Iris pigment epithelial cell (primary cell): ENCODE data around the gene PMEL.
"Not testable (repeated sequence)": the region's sequence is repeated elsewhere in the genome, so short reads cannot be mapped to it uniquely, and the experiment has no call there.

Experiments
- DNase-seq: peaks from one replicate; pipeline ENCODE4 v3.0.0-alpha.2; 2011; ENCODE audit warnings: low read depth

PMEL gene

DNA sequence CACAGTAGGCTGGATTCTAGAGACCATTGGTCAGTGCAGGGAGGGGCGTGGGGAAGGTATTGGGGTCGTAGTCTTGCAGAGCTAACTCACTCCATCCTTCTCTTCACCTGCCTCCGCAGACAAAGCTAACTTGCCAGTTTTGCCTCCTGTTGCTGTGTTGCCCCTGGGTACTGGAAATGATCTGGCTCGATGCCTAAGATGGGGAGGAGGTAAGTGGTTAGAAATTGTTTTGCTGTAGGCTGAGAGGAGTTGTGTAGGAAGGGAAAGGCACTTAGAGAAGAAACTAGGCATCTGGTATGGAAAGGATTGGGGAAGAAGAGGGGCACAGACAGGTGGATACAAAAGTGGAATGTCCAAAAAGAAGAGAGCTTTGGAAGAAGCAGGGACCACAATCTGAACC lies 23.8 kb downstream of the PMEL start:
- DNase-seq, result no peak

- DNase-seq, result peak; percentile 86
These were observed 25.6 kb downstream of the PMEL start for GRCh38 chr12:55940065-55940732.

DNA sequence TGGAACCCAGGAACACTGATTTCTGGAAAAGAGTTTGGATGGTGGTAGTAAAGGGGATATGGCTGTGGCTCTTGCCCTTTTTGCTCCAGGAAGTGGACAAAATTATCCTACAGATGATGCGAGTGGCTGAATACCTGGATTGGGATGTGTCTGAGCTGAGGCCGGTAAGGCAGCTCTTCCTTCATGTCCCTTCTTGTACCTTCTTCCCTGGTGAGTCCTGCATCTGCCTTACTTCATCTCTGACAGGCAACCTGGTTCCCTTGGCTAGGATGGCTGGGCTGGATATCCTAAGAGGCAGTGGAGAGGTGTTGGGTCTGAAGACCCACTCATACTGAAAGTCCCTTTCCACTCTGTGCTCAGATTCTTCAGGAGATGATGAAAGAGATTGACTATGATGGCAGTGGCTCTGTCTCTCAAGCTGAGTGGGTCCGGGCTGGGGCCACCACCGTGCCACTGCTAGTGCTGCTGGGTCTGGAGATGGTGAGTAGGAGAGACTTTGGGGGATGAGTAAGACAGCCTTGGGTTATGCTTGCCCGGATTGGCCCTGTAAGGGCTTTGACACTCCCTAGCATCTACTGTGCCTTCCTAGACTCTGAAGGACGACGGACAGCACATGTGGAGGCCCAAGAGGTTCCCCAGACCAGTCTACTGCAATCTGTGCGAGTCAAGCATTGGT lies 26.9 kb downstream of the PMEL start:
- DNase-seq, result no peak

- no peak for DNase-seq
These were observed 27.9 kb downstream of the PMEL start for GRCh38 chr12:55937981-55938380.

GRCh38 chr12:55935738-55936151 lies 30.1 kb downstream of the PMEL start:
- no peak for DNase-seq

GRCh38 chr12:55934773-55935172 lies 31.1 kb downstream of the PMEL start:
- no peak for DNase-seq

DNA sequence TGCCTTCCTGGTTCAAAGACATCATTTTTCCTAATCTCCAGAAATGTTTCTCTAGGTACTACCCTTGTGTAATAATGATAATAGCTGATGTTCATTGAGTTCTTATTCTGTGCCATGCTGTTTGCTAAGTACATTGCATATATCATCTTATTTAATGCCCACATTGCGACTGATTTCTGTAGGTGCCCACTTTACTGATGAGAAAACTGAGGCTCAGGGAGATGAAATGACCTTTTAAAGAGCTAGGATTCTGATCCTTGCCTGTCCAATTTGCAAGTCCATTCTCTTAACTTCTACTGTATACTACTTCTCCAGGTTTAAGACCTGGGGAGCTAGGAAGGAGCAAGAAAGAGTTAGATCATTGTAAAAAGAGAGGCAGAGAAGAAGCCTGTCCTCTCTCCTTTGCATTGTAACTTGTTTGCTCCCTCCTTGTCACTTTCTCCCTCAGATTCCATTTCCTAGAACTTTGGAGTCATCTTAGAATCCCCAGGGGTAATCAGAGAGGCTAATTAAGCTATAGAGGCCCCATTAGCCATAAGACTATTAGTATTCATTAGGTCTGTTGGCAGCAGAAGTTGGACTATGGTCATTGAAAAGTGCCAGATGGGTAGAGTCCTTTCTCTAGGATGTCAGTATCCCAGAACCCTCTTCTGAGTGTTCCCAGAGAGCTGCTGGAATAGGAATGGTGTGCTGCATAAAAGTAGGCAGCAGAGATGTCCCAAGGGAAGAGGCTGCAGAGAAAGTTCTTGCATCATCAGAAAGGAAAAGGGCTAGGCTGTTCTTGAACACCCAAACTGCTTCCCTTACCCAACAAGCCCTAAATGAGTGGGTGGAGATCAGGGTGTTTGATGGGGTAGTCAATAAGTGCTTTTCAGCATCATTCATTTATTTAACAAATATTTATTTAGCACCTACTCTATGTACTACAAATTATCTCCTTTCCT lies 31.8 kb downstream of the PMEL start:
- DNase-seq, result no peak

- no peak for DNase-seq
These were observed 32.6 kb downstream of the PMEL start for GRCh38 chr12:55933169-55933798.

- DNase-seq, result no peak
These were observed 33.3 kb downstream of the PMEL start for GRCh38 chr12:55932551-55932910.

- DNase-seq, result no peak
These were observed 33.9 kb downstream of the PMEL start for GRCh38 chr12:55931780-55932550.

DNA sequence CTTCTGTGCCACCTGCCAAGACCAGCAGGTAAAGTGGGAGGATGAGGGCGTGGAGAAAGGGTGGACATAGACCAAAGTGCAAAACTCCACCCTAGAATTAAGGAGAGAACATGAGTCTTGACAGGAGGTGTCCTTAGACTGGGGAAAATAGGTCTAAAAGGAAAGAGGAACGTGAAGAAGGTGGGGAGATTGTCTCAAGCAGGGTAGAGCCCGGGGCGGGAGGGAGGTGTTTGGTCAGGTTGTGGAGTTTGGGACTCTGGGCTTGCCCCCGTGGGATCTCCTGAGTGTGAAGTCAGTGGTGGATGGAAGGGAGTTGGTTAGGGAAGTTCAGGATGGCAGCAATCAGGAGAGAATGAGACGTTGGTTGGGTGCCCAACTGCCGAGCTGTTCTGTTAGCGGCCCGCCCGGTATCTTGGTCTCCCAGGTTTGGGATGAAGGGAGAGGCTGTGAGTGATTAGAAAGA lies 34.5 kb downstream of the PMEL start:
- no peak for DNase-seq

DNA sequence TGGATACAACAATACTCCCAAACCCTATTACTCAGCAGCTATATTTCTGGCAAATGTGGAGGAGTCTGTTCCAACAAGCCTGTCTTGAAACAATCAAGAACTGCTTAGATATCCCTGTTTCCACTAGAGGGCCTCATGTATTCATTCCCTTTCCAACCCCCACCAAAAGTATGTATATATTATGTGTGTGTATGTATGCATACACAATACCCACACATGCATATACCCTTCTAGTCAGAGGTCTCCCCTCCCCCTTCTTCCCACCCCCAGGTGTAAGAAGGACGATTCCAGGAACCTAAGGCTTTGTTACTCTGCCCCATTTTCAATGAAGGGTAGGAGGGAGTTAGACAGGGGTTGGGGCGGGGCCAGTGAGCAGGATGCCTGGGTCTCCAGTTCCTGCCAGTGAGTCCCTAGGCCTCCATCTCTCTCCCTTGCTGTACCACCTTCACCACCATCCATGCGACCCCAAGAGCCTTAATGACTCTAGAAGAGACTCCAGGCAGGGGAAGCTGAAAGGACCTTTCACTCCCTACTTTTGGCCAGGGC lies 35.0 kb downstream of the PMEL start, which contains the start of gene DGKA:
Gene DGKA (plus strand): TSS at position 392 of the 546 bp plus-strand sequence. CDS start 5,342 bp downstream, outside the sequence.
- peak; percentile 81 for DNase-seq

- DNase-seq, result no peak
These were observed 36.5 kb downstream of the PMEL start for GRCh38 chr12:55929306-55929791.

GRCh38 chr12:55927588-55928502 lies 38.0 kb downstream of the PMEL start, which contains the start of gene PYM1:
TSS of gene PYM1 (minus strand) at chr12:55927894. CDS start at chr12:55927761, 133 bp downstream.
- DNase-seq, result peak; percentile 58

DNA sequence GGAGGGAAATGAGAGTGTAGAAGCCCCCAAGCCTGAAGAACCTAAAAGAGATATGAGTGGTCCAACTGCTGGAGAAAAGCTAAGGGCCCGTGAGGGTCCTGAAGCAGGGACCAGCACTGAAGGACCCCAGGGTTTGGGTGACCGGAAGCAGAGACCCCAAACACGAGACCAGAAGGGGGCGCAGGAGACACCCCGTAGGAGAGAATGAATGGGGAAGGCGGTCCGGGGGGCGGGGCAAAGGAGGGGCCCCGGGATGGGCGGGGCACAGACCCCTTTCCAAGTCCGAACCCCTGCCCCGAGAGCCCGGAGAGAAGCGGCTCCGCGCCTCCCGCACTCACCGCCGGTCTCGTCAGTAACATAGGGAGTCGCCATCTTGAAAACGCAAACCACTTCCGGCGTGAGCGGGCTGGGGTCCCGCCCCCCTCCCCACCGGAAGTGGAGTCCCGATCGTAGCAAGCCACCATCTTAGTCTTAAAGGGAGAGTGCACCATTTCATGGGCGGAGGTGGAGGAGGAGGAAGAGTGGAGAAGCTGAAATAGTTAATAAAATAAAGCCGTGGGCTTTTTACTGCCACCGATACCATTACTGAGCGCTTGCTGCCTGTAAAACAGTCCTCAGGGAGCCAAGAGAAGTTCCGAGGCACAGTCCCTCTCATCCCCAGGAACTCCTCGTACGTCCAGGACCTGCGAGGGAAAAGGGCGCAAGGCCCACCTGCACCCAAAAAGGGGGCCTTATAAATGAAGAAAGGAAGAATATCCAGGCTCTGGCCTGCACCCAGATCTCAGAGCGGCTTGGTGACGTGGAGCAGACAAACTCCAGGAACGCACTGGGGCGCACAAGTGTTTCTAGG lies 38.9 kb downstream of the PMEL start:
- DNase-seq, result peak; percentile 93

GRCh38 chr12:55925870-55926737 lies 39.7 kb downstream of the PMEL start:
- DNase-seq, result no peak

DNA sequence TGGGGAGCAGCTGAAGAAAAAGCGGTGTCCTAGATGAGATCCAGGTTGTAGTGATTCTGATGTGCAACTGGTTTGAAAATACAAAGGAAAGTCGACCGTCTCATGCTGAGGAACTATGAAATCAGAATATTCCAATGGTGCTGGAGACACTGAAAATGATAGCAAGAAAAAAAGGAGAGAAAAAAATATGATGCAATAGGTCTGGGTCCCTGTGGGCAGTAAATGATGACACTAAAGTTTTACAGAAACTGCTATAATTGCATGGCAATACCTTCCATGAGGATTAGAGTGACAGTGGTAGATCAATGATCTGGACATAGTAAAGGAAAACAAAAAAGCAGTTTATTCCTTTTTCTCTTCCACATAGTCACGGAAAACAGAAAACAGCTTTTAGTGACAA lies 40.5 kb downstream of the PMEL start:
- no peak for DNase-seq

DNA sequence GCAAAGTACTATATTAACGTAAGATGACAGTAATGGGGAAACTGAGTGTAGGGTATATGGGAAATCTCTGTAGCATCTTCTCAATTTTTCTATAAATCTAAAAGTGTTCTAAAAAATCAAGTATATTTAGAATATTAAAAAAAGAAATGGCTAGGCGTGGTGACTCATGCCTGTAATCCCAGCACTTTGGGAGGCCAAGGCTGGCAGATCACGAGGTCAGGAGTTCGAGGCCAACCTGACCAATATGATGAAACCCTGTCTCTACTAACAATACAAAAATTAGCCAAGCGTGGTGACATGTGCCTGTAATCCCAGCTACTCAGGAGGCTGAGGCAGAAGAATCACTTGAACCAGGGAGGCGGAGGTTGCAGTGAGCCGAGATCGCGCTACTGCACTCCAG lies 42.2 kb downstream of the PMEL start:
- not testable (repeated sequence) for DNase-seq
